Left lung (tissue), 10 donors: ENCODE data around the gene POLA1. TPM values are rescaled to one million over a fixed set of nuclear protein-coding genes. Genes with fewer than 3 reads are reported as not detected.

Experiments used
- ATAC-seq: fragments of 200-7000 bp; cut with Tn5 transposase; one replicate; pipeline ENCODE4 v1.9.1; 2020; ENCODE audit warnings: moderate library complexity
- DNase-seq, 4 donors: peaks; one replicate each; pipeline ENCODE4 v3.0.0-alpha.2; 2013 to 2020
- H3K27ac ChIP-seq, 2 donors: fragments of 200-600 bp; sonication (generic) in 1 of 2; one replicate each; pipeline versions ENCODE4 v1.5.0 to v1.8.0; 2020 to 2021
- H3K27me3 ChIP-seq, 2 donors: fragments of 200-600 bp; sonication (generic) in 1 of 2; one replicate each; pipeline versions ENCODE4 v1.5.0 to v1.8.0; 2020 to 2021
- H3K36me3 ChIP-seq, 2 donors: fragments of 200-600 bp; sonication (generic) in 1 of 2; one replicate each; pipeline versions ENCODE4 v1.5.0 to v1.8.0; 2020 to 2021
- H3K4me1 ChIP-seq, 2 donors: fragments of 200-600 bp; one replicate each; pipeline ENCODE4 v1.8.0; 2021
- H3K4me3 ChIP-seq, 2 donors: fragments of 200-600 bp; sonication (generic) in 1 of 2; one replicate each; pipeline versions ENCODE4 v1.5.0 to v1.8.0; 2020 to 2021; ENCODE audit warnings: mild to moderate bottlenecking in 1 of 2
- H3K9me3 ChIP-seq, 2 donors: fragments of 200-600 bp; sonication (generic) in 1 of 2; one replicate each; pipeline versions ENCODE4 v1.5.0 to v1.8.0; 2020 to 2021
- intact Hi-C, 2 donors: fragments of 100-400 bp; cut with DNase I; formaldehyde crosslinking; loops; one replicate each; pipeline versions ENCODE4 v1.11.2 to v1.14.2; 2022
- polyA plus RNA-seq, 6 donors: library from polyadenylated mRNA; unstranded; fragments of 120-200 nt; gene quantifications; one replicate each; pipeline ENCODE4 v1.2.1, GENCODE V29; 2013; ENCODE audit not compliant: insufficient read length in 6 of 6
- total RNA-seq, 2 donors: library from RNA; stranded (reverse); fragmentation: NEBNext Ultra II Directional; extraction: Animal tissue kit (Norgen Biotek cat#: 25700); gene quantifications; one replicate each; pipeline ENCODE4 v1.2.1, GENCODE V29; 2021
- TF ChIP-seq, protein P1 (sequence below), 2 donors: fragments of 200-600 bp; sonication (generic) in 1 of 2; IDR thresholded peaks; one replicate each; pipeline versions ENCODE4 v1.5.0 to v1.8.0; 2021; ENCODE audit warnings: antibody characterized with exemption in 2 of 2
- donor health status: DM: no; HTN: yes; CAD: no.
- donor health status: DM: no; HTN: no; CAD: no.

POLA1 gene
- total and polyA plus RNA-seq, 8 donors = 11.0 to 19.6 (median 15.8) TPM

DNA sequence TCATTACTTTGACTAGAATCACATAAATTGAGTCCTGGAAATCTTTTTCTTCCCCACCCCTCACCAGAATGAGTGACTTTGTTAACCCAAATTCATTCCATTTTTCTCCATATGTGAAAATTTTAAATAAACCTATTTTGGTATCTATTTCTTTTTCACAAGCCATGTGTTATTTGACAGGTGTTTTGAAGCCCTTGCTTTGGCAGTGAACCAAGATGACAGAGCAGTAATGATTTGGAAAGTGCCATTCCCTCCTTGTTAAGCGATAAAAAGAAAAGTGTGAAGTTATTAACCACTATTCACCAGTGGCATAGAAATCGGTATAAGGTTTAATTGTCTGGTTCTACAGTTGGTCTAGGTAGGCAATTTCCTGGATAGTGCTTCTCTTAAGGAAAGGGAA lies 66.1 kb downstream of the POLA1 start:
- Histone ChIP-seq H3K4me1 (no peaks in the 10 kb centered on the region), H3K9me3 (no peaks in the 10 kb centered on the region), H3K36me3 (no peaks in the 10 kb centered on the region), H3K27ac (no peak overlapping the region), H3K4me3 (no peak overlapping the region), H3K27me3 (no peaks in the 10 kb centered on the region)
- DNase-seq = no peak
- no peak for ATAC-seq
- TF ChIP-seq, protein P1, sequence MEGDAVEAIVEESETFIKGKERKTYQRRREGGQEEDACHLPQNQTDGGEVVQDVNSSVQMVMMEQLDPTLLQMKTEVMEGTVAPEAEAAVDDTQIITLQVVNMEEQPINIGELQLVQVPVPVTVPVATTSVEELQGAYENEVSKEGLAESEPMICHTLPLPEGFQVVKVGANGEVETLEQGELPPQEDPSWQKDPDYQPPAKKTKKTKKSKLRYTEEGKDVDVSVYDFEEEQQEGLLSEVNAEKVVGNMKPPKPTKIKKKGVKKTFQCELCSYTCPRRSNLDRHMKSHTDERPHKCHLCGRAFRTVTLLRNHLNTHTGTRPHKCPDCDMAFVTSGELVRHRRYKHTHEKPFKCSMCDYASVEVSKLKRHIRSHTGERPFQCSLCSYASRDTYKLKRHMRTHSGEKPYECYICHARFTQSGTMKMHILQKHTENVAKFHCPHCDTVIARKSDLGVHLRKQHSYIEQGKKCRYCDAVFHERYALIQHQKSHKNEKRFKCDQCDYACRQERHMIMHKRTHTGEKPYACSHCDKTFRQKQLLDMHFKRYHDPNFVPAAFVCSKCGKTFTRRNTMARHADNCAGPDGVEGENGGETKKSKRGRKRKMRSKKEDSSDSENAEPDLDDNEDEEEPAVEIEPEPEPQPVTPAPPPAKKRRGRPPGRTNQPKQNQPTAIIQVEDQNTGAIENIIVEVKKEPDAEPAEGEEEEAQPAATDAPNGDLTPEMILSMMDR (IDR thresholded peaks at IDR 0.05) = no peak
- intact Hi-C loops = no loop called here

DNA sequence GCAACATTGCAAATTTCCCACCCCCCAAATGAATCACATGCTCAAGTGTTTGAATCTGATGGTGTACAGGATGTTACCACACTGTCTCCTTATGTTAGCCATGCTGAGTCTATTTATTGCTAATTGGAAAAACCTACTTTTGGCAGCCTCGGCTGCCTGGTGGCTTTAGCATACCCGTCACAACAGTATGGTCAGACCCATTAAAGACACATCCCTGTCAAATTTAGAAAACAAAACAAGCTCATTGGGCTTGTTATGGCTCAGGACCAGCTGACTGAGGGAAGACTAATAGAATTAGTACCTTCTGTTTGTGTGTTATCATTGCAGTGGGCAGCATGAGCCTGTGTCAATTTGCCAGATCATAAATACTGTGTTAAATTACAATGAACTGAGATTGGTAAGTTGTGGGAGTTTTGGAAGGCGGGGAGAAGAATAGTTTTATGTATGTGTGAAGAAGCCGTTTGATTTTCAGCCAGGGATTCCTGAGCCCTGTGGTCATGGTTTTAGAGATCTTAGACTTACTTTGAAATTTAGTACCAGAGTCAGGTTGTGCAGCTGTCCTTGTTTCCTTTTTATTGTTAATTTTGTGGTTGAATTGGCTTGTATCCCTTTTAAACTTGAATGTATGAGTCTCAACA lies 66.8 kb downstream of the POLA1 start:
- ATAC-seq = no peak
- no peaks in the 10 kb centered on the region for H3K27me3 ChIP-seq
- no peak for DNase-seq
- TF ChIP-seq, protein P1 (IDR thresholded peaks at IDR 0.05) = no peak
- H3K4me3 ChIP-seq = no peak overlapping the region
- no peaks in the 10 kb centered on the region for H3K4me1 ChIP-seq
- no peaks in the 10 kb centered on the region for H3K36me3 ChIP-seq
- intact Hi-C loops = no loop called here
- H3K9me3 ChIP-seq = no peaks in the 10 kb centered on the region
- H3K27ac ChIP-seq = no peak overlapping the region

DNA sequence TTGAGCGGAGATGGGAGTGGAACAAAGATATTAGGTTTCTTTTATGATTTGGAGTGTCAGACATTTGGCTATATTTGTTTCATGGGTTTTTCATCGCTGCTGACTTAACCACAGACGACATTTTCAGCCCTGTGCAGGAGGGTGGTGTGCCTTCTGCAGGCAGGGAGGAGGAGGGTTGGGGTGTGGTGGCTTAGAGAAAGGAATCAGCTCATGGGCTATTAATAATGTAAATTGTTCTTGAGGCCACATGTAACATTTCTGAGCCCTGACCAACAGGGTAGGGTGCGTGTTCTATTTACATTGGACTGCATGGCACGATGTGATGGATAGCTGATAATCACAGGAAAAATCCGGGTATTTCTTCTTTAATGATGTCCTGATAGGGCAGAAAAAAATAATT lies 67.6 kb downstream of the POLA1 start:
- no peak overlapping the region for H3K4me3 ChIP-seq
- H3K27me3 ChIP-seq = no peaks in the 10 kb centered on the region
- TF ChIP-seq, protein P1 (IDR thresholded peaks at IDR 0.05) = no peak
- ATAC-seq (no peak), DNase-seq (no peak)
- intact Hi-C loops = no loop called here
- no peaks in the 10 kb centered on the region for H3K9me3 ChIP-seq
- H3K27ac ChIP-seq = no peak overlapping the region
- H3K36me3 ChIP-seq = no peaks in the 10 kb centered on the region
- no peaks in the 10 kb centered on the region for H3K4me1 ChIP-seq

DNA sequence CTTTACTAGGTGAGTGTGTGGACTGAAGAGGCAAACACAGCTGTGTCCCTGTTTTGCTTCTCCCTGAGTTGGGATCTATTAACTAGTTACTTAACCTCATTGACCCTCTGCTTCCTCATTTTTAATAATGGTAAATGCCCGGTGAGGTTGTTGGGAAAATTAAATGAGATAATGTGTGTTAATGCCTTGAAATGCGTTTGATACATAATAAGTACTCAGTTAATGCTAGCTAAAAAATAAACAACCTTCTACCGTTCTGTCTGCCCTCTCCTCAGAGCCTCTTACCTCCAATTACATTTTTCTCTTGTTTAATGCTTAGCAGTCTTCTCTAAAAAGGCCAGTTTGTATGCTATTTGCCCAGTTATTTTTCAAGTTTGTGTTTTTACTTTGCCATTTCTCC lies 70.3 kb downstream of the POLA1 start:
- Histone ChIP-seq H3K4me3 (no peak overlapping the region), H3K4me1 (no peaks in the 10 kb centered on the region), H3K27ac (no peak overlapping the region), H3K9me3 (no peaks in the 10 kb centered on the region), H3K36me3 (no peaks in the 10 kb centered on the region), H3K27me3 (no peaks in the 10 kb centered on the region)
- no peak for DNase-seq
- ATAC-seq = no peak
- TF ChIP-seq, protein P1 (IDR thresholded peaks at IDR 0.05) = no peak
- intact Hi-C loops = no loop called here

DNA sequence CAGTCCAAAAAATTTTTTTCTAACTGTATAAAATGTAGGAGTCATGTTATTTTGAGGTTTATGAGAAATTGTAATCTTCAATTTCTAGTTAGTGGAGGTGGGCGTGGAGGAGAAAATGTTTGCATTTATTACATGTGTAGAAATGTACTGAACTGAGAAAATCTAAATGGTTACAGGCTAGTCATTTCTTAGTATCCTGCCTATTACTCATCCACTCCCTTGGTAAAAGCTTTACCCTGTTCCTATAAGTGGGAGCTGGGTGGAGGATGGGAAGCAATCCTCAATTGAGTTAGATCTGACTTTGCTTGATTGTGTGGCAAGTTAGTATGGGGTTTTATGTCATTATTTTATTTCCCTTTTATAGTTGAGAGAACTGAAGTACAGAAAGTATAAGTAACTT lies 73.8 kb downstream of the POLA1 start:
- no peak for ATAC-seq
- Histone ChIP-seq H3K27ac (no peak overlapping the region), H3K4me3 (no peak overlapping the region), H3K9me3 (no peaks in the 10 kb centered on the region), H3K27me3 (no peaks in the 10 kb centered on the region), H3K4me1 (no peaks in the 10 kb centered on the region), H3K36me3 (no peaks in the 10 kb centered on the region)
- TF ChIP-seq, protein P1 (IDR thresholded peaks at IDR 0.05) = no peak
- intact Hi-C loops = no loop called here
- no peak for DNase-seq
